ENCODE results near the gene ABI3BP.

ABI3BP gene

DNA sequence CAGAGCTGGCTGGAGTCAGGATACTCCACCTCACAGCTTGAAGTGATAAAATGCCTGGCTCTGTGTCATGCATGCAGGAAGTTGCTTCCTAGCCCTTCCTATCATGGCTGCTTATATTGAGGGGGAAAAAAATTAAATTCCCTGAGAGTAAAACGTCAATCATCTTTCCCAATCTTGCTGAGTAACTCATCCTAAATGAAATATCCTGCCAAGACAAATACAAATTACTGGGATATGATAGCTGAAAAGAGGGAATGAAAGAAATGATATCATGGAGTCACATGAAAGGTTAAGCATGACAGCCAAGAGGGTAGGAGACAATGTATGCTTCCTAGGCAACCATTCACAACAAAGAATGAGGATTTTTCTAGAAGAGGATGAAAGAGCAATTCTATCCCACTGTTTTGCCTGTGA is 110.6 kb downstream of the ABI3BP start:
- no peak for DNase-seq (ENCODE audit: low read depth)

DNA sequence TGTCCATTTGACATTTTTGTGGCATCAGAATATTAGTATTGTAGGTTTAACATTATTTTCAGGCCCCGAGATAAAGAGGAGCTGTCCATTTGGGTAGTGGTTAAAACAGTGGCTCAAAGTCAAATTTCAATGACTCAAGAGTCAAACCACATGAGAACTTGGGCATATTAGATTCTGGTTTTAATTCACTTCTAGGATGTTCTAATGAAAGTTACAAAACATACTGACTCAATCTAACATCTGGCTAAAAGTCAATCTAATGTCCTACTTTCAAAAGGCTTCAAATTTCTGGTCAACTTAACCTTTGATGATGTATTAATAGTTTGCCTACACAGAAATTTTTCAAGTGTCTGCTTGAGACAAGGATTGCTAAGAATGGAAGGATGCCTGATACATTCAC is 112.4 kb downstream of the ABI3BP start:
- DNase-seq (ENCODE audit: low read depth), result no peak

DNA sequence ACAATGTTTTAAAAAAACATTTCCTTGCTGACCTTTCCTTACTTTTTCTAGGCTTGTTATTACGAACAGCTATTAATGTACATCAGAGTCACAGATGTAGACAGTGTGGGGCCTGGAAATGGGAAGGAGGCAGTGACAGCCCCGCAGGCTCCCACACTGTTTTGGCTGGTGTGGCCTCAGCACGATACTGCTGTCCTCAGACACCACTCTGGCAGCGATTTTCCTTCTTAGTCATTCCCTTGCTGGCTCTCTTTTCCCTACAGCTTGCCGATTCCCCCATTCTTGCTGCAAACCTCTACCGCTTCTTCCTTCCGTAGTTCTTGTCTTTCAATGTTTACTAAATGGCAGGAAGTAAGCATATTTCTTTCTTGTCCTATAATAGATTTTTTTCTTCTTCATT is 113.1 kb downstream of the ABI3BP start:
- no peak for DNase-seq (ENCODE audit: low read depth)

DNA sequence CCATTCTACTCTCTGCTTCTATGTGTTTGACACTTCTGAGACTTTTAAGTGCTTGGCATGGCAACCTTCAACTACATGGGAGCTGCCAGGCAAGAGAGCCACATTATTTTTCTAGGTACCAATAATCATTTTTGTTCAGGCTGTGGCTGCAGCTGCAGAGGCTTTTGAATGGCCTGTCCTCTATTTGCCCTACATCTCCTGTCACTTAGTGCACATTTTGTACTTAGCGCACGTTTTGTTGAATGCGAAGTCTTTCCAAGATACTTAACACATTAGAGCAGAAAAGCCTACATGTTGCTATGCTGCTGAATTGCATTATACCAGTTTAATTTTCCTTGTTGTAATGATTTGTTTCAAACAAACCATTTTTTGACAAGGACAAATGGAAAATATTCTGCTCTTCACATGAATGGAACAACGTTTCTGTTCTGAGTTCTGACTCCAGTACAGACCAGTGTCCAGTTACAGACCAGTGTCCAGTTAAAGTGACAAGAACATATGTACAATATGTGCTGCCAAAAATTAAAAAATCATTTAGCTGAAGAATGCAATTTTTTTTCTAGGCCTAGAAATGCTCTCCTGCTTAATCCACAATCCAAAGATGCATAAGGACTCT is 113.9 kb downstream of the ABI3BP start:
- no peak for DNase-seq (ENCODE audit: low read depth)

DNA sequence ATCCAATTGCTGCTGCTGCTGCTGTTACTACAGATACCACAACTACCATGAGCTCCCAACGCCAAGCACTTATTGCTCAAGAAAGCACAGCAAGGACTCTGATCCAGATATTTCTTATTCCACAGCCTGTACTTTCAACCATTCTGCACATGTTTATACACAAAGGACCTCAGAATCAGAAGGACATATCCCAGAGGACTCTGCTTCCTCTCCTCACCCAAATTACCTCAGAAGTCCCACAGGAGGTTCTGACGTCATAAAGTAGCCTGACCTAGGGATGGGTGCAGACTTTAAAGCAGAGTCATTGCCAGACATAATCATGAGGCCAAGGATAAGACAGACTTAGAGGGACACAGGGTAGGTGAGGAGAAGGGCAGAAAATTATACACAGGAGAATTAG is 115.9 kb downstream of the ABI3BP start:
- DNase-seq (ENCODE audit: low read depth), result no peak

DNA sequence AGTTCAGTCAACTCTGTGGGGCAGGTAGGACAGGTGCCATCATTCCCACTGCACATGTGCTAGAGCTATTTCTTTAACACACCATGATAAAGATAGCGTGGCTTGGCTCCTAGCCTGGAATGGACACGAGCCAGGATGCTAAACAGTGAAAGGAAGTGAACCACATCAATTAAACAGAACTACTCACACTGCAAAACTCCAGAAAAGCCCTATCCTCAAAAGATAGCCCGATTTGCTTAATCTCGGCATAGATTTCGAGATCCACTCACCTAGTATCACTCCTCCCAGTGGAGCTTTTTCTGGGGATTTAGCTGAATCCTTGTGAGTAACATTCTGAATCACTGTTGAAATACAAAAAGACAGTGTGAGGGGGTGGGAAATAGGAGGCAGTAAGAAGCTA is 118.0 kb downstream of the ABI3BP start:
- DNase-seq (ENCODE audit: low read depth), result no peak

DNA sequence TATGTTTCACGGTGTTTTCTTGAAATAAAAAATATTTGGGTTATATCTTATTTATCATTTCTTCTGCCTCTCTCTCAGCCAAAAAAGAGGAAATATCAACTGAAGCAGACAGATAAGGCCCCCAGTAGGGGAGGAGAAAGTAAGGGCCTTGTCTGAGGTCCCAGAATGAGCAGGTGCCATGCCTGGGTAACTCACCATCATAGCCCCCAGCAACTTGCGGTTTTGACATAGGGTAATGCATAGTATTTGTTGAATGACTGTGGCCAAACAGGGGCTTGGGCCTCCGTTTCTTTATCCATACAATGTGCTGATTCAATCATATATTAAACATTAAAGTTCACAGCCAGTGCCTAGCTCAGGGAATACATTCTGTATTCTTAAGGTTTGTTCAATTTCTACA is 119.6 kb downstream of the ABI3BP start:
- no peak for DNase-seq (ENCODE audit: low read depth)

DNA sequence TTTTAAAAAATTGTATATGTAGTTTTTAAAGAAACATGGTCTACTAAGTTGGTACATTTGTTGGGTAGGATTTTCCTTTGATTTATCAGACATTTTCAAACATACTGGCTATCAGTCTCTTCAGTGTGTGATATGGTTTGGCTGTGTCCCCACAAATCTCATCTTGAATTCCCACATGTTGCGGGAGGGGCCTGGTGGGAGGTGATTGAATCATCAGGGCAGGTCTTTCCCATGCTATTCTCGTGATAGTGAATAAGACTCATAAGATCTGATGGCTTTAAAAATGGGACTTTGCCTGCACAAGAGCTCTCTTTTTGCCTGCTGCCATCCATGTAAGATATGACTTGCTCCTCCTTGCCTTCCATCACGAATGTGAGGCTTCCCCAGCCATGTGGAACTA is 121.9 kb downstream of the ABI3BP start:
- DNase-seq (ENCODE audit: low read depth), result no peak

DNA sequence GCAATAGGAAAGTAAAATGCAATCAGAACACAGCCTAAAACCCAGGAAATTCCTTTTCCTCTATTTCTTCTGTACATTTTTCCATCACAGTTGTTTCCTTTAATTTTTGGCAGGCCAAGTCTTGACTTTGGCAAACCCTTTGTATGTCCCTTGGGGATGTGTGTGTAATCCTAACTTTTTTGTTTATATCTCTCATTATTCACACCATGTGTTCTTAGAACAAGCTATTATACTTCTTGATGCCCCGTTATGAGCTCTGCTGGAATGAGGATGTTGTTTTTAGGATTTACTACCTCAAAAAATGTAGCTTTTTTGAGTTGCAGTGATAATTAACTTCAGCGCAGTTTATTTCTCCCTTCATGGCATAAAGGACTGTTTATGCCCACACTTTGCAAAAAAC is 123.4 kb downstream of the ABI3BP start:
- DNase-seq (ENCODE audit: low read depth), result no peak

DNA sequence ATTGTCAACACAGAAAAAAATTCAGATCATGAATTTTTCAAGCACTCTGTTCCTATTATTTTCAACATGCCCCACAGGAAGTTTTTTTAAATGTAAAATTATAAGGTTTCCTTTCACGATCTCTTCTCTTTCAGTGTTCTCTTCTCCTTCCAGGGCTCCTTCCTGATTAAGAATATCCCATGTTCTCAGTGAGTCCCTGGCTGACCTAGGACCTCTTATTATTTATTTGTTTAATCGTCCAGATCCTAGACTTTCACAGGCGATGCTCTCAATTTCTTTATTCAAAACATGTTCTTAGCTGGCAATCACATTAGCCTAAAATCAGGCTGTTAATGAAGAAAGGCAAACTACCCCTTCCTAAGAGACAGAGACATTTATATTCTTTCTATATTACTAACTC is 124.3 kb downstream of the ABI3BP start:
- DNase-seq (ENCODE audit: low read depth), result no peak

DNA sequence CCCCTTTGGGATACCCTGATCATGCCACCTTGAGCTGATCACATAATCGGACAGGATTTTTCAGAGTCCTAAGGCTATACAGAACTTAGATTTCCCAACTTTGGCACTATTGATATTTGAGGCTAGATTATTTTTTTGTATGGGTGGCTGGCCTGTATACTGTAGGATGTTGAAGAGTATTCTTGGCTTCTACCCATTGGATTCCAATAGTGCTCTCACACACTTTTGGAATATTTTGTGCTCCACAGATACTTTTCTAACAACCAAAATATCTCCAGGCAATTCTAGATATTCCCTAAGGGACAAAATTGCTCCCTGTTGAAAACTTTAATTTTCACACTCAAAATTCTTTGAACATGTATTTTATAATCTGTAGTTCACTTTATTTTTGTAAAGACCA is 125.1 kb downstream of the ABI3BP start:
- DNase-seq (ENCODE audit: low read depth), result no peak

DNA sequence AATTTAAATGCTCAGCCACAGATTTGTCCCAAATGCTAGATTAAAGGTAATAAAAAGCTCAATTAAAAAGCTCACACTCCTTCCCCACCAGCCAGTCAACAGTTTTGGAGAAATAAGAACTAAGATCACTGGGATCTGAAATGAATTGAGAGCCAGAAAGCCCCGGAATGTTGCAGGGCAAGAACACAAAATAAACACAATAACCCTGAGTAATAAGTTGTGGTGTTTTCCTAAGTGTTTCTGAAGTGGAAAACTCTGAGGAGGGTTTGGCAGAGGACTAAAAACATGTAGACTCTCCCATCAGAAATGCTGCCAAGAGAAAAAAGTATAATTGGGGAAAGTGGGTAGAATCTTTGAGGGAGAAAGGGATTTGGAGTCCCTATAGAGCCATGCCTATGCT is 127.8 kb downstream of the ABI3BP start:
- no peak for DNase-seq (ENCODE audit: low read depth)

DNA sequence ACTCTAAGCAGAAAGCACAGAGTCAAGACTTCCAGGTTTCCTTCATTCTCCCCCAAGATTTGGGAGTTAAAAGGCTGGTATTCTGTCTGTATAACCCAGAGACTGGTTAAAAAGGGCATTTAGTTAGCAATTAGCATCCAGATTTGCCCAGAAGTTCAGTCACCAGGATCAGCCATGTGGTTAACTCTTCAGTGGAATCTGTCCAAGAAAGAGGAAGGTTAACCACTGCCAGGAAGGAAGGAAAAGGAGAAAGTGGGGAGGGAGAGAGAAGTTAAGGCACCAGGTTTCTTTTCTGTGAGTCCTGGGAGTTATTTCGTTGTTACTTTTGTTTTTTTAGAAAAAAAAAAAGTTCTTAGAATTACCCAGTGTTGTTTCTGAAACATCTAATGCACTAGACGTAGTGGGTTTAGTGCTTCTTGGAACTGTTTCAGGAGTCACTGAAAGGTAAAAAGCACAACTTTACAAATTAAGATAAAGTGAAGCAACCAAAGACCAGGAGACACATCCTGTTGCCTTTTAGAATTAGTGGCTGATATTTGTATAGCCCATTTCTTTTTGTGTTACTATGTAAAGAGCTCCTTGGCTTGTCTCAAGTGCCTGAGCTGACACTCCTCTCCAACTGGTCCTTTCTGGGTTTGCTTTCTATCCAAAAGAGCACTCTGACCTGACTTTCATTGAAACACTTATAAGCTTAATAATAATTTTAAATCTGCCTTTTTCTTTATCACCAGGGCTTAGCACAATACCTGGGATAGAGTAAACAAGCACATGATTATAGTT is 128.6 kb downstream of the ABI3BP start:
- no peak for DNase-seq (ENCODE audit: low read depth)

DNA sequence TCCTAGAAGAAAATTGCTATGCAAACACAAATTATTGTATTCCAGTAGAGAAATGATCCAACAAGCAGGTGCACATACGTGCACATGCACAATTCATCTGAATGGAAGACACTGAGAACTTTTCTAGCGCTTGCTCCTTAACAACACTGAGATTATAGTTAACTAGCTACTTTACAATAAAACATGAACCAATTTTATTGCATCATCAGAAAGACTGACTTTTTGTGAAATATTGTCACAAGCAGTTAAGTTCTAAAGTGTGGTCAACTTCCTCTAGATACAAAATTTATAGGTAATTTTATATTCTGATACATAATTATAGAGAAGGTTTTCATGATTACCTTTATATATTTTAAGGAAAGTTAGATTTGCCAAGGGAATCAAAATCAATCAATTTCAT is 135.4 kb downstream of the ABI3BP start:
- no peak for DNase-seq (ENCODE audit: low read depth)

DNA sequence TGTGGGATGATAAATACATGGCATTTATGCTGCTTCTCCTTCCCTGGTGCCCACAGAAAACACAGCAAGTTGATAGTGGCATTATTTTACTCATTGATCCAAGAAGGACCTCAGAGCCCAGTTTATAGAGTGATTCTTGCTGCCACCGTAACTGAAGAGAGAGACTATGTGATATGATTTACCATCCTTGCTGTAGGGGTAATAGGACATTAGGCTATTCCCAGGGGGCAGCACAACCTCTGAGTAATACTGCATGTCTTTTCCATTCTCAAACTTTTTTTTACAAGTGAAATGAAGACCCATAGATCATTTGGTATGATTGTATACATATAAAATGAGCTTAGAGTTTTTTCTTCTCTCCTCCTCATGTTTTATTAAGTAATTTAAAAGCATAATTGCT is 136.4 kb downstream of the ABI3BP start:
- DNase-seq (ENCODE audit: low read depth), result no peak

DNA sequence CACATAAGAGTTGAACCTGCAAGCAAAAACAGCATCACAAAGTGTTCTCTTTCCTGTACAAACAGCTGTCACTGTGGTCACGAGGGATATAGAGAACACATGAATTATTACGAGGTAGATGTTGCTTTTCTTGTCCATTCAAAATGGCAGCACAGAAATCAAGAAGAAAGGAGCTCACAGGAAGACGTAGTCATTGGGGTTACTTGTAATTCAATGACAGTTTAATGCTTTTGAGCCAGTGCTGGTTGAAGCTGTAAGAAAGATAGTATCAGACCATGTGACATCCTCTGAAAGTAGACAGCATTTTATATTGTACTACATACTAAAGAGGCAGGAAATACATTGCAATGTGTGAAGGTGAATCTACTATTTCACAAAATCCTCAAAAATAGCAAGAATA is 140.4 kb downstream of the ABI3BP start:
- DNase-seq (ENCODE audit: low read depth), result no peak

DNA sequence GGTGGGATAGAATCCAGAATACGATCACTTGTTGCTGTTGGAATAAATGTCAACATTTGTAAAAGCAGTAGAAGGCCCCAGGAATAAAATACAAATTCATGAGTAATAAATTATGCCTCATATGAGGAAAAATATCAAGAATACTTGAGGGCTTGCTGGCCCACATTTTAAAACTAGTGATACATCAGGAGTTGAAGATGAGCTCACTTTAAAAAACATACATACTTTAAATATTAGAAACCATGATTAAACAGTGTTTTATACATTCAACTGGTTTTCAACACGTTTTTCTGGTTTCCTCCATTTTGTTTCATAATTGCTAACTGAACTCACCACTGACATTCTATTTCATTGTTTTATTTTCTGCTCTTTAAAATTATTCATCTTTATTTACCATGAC is 142.5 kb downstream of the ABI3BP start:
- no peak for DNase-seq (ENCODE audit: low read depth)

DNA sequence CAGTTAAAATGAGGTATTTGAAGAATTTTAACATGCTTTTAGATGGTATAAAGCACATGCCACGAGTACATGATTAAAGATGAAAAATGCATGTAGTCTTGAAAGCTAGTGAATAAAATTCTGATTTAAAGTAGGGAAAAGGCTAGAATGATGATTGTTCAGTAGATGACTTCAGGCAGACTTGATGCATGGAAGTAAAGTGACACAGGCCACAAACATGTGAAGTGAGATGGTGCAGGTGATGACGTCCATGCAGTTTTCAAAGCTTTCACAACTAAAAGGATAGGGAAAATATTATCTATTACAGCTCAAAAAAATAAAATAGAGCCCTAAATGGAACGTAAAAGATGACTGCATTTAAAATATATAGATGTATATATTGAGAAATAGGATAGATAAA is 143.1 kb downstream of the ABI3BP start:
- no peak for DNase-seq (ENCODE audit: low read depth)

DNA sequence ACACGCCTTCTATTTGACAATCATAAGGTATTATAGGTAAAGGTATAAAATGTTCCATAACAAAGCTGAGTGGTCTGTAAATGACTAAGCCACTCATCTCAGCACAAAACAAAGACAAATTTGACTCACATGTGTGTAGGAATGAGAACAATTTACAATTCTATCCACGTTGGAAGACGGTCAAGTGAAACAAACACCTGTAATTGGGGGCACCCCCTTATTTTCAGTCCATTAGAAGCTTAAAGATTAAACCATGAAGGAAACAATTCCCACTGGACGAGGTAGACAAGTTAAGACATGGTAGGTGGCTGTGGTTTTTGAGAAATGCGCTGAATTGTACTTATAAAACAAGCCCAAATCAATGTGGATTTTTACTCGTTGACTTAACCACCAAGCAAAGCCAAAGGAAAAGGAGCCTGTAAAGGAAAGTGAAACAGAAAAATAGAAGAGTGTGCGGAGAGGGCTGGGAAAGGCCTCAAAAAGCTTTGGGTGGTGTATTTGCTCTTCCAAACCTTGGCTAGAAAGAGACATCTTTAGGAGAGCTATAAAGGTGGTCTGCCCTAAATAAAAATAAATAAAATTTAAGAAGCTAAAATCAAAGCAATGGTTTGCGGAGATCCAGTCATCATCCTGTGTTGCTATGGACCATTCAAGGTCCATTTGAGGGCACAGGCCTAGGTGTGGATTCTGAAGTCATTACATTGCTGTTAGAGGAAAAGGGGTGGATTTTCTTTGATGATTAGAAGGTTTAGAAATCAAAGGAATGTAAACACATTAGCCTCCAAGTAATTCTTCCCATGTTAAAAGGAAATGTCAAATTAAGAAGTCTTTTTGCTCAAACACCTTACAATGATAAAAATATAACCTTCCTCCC is 148.9 kb downstream of the ABI3BP start:
- DNase-seq (ENCODE audit: low read depth), result no peak

DNA sequence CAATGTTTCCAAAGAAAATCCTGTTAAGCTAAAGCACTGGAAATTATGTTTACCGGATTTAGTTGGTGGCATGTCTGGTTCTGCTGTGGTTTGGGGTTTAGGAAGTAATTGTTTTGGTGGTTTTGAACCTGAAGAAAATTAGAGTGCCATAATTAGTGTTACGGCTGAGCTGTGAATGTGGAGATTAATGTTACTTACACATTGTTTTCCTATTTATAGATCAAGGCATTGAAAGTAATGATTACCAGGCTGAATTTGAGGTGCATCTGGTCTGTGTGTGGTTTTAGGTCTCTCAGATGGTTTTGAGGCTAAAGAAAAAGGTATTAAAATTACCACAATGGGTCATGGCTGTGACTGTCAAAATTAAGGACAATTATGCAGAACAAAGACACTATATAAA is 155.1 kb downstream of the ABI3BP start:
- no peak for DNase-seq (ENCODE audit: low read depth)

DNA sequence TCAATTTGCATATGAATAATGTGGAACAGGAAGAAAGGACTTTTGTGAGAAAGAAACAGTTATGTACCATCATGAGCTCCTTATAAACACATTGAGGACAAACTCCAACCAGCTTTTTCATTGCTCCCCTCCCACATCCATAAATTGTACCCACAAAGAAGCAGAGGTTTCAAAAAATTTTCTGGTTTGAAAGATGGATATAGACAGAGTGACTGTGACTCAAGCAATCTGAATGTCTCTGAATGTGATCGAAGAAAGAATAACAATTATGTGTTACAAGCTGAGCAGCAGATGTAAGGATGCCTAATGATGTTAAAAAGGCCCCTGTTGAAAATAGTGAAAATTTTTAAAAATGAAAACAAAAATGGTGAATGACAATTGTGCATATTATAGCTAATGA is 156.6 kb downstream of the ABI3BP start:
- DNase-seq (ENCODE audit: low read depth), result no peak

DNA sequence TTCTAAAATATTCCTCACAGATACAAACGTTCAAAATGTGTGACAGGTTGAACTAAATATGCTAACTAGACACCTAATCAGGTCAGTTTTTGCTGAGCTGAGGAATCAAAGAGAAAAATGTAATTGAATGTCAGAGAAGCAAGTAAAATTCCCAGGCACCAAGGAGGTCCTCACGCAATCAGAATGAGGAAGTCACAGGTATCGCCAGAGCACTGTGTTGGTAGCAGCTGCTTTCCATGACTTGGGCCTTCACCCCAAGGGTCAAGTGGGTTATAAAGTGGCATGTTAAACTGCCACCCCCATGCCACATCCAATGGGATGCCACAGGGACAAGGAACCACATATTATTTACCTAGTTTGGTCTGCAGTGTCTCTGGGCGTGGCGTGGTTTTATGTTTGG is 158.9 kb downstream of the ABI3BP start:
- DNase-seq (ENCODE audit: low read depth), result no peak

DNA sequence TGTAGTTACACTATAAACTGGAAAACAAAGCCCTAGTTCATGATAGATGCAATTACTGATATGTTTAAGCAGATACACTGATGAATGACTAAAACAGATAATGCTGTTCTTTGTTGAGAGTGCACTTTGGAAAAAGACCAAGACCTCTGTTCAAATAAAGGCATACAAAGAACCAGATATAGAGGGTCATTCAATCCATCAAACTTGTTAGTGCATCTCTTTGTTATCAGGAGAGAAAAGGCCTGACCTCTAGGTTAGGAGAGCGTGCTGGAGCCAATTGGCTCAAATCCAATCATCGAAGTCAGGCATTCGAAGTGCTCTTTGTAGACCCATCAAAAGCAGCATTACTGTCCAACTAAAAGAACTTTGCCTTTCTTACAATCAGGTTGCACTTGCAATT is 159.7 kb downstream of the ABI3BP start:
- DNase-seq (ENCODE audit: low read depth), result no peak
